WTC11 (cell line): ENCODE measurements around the gene GHITM.

Source experiments
- CREB1 ChIP-seq: sonication (generic); formaldehyde crosslinking; IDR thresholded peaks from 2 replicates; pipeline ENCODE4 v1.8.0; 2023; ENCODE audit warnings: mild to moderate bottlenecking, missing genetic modification reagents
- ESRRA ChIP-seq: sonication (generic); formaldehyde crosslinking; IDR thresholded peaks from 2 replicates; pipeline ENCODE4 v1.8.1; 2022; ENCODE audit warnings: mild to moderate bottlenecking, missing genetic modification reagents, borderline replicate concordance
- PREB ChIP-seq: sonication (generic); formaldehyde crosslinking; IDR thresholded peaks from 2 replicates; pipeline ENCODE4 v1.8.1; 2022; ENCODE audit warnings: mild to moderate bottlenecking, missing genetic modification reagents, moderate library complexity, borderline replicate concordance
- RELA ChIP-seq: sonication (generic); formaldehyde crosslinking; IDR thresholded peaks from 2 replicates; pipeline ENCODE4 v1.8.1; 2022; ENCODE audit warnings: missing genetic modification reagents, mild to moderate bottlenecking, borderline replicate concordance
- SMAD4 ChIP-seq: sonication (generic); formaldehyde crosslinking; IDR thresholded peaks from 2 replicates; pipeline ENCODE4 v1.8.0; 2022; ENCODE audit warnings: mild to moderate bottlenecking, missing genetic modification reagents
- TF ChIP-seq, protein P1 (sequence below): fragments of 200-600 bp; IDR thresholded peaks from 2 replicates; pipeline ENCODE4 v1.8.0; 2022; ENCODE audit warnings: antibody characterized with exemption
- TF ChIP-seq, protein P2 (sequence below): sonication (generic); formaldehyde crosslinking; IDR thresholded peaks from 2 replicates; pipeline ENCODE4 v1.8.0; 2023; ENCODE audit warnings: mild to moderate bottlenecking, missing genetic modification reagents
- TF ChIP-seq, protein P3 (sequence below): fragments of 250-450 bp; sonication (Bioruptor Pico); IDR thresholded peaks from 2 replicates; pipeline ENCODE4 v2.1.2; 2022; ENCODE audit warnings: mild to moderate bottlenecking, moderate library complexity
- TF ChIP-seq, protein P4 (sequence below): sonication (generic); formaldehyde crosslinking; IDR thresholded peaks from 2 replicates; pipeline ENCODE4 v1.8.0; 2022; ENCODE audit warnings: mild to moderate bottlenecking, missing genetic modification reagents

DNA sequence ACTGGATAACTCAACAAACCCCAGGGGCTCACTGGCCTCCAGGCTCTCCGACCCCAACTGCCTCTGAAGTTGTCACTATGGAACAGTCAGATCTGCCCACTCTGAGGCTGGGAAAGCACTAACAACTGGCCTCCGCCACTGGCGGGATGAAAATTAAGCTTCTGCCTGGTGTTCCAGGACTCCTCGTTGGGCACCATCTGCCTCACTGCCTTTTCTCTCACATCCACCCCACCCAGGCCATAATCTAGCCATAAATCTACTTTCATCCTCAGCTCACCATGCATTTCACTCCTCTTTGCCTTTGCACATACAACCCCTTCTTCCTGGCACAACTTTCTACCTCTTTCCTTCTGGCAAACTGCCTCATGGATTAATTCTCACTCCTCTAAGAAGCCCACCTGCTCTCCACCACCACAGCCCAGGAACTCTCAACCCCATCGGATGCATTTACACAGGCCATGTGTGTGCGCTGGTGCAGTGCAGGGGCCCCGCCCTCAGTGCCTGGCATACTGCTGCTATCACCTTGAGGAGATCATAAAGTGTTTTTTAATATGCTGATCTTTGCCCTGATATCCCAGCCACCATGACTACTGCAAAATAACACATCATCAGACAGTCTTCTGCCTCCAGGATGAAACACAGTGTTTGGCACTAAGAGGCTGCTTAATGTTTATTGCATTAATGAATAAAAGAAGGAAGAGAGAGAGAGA is 59.1 kb downstream of the GHITM start:
- TF ChIP-seq, protein P1, sequence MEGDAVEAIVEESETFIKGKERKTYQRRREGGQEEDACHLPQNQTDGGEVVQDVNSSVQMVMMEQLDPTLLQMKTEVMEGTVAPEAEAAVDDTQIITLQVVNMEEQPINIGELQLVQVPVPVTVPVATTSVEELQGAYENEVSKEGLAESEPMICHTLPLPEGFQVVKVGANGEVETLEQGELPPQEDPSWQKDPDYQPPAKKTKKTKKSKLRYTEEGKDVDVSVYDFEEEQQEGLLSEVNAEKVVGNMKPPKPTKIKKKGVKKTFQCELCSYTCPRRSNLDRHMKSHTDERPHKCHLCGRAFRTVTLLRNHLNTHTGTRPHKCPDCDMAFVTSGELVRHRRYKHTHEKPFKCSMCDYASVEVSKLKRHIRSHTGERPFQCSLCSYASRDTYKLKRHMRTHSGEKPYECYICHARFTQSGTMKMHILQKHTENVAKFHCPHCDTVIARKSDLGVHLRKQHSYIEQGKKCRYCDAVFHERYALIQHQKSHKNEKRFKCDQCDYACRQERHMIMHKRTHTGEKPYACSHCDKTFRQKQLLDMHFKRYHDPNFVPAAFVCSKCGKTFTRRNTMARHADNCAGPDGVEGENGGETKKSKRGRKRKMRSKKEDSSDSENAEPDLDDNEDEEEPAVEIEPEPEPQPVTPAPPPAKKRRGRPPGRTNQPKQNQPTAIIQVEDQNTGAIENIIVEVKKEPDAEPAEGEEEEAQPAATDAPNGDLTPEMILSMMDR, result no peak
- TF ChIP-seq, protein P2, sequence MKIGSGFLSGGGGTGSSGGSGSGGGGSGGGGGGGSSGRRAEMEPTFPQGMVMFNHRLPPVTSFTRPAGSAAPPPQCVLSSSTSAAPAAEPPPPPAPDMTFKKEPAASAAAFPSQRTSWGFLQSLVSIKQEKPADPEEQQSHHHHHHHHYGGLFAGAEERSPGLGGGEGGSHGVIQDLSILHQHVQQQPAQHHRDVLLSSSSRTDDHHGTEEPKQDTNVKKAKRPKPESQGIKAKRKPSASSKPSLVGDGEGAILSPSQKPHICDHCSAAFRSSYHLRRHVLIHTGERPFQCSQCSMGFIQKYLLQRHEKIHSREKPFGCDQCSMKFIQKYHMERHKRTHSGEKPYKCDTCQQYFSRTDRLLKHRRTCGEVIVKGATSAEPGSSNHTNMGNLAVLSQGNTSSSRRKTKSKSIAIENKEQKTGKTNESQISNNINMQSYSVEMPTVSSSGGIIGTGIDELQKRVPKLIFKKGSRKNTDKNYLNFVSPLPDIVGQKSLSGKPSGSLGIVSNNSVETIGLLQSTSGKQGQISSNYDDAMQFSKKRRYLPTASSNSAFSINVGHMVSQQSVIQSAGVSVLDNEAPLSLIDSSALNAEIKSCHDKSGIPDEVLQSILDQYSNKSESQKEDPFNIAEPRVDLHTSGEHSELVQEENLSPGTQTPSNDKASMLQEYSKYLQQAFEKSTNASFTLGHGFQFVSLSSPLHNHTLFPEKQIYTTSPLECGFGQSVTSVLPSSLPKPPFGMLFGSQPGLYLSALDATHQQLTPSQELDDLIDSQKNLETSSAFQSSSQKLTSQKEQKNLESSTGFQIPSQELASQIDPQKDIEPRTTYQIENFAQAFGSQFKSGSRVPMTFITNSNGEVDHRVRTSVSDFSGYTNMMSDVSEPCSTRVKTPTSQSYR, result no peak
- TF ChIP-seq ESRRA (CRISPR knock-in tag) (no peak), RELA (no peak), SMAD4 (CRISPR knock-in tag) (no peak), CREB1 (CRISPR knock-in tag) (no peak), PREB (CRISPR knock-in tag) (no peak)
- TF ChIP-seq, protein P3, sequence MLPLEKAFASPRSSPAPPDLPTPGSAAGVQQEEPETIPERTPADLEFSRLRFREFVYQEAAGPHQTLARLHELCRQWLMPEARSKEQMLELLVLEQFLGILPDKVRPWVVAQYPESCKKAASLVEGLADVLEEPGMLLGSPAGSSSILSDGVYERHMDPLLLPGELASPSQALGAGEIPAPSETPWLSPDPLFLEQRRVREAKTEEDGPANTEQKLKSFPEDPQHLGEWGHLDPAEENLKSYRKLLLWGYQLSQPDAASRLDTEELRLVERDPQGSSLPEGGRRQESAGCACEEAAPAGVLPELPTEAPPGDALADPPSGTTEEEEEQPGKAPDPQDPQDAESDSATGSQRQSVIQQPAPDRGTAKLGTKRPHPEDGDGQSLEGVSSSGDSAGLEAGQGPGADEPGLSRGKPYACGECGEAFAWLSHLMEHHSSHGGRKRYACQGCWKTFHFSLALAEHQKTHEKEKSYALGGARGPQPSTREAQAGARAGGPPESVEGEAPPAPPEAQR (CRISPR knock-in tag), result no peak
- TF ChIP-seq, protein P4, sequence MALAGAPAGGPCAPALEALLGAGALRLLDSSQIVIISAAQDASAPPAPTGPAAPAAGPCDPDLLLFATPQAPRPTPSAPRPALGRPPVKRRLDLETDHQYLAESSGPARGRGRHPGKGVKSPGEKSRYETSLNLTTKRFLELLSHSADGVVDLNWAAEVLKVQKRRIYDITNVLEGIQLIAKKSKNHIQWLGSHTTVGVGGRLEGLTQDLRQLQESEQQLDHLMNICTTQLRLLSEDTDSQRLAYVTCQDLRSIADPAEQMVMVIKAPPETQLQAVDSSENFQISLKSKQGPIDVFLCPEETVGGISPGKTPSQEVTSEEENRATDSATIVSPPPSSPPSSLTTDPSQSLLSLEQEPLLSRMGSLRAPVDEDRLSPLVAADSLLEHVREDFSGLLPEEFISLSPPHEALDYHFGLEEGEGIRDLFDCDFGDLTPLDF, result no peak
